BE2C (cell line): Measurements from ENCODE around the gene GLIS2.

Experiments used
- DNase-seq: peaks from one replicate; pipeline ENCODE4 v3.0.0-alpha.2; 2020
- H3K27me3 ChIP-seq: fragments of 250-450 bp; sonication (Bioruptor Pico); 2 replicates; pipeline ENCODE4 v1.5.1; 2020; ENCODE audit warnings: mild to moderate bottlenecking
- H3K36me3 ChIP-seq: fragments of 250-450 bp; sonication (Bioruptor Pico); 2 replicates; pipeline ENCODE4 v1.5.1; 2020; ENCODE audit warnings: mild to moderate bottlenecking
- H3K4me1 ChIP-seq: fragments of 250-450 bp; sonication (Bioruptor Pico); 2 replicates; pipeline ENCODE4 v1.5.1; 2020
- H3K4me3 ChIP-seq: 2 replicates; pipeline ENCODE4 v1.5.1; 2011; ENCODE audit warnings: low read depth, low read length
- H3K9me3 ChIP-seq: fragments of 250-450 bp; sonication (Bioruptor Pico); 2 replicates; pipeline ENCODE4 v1.5.1; 2020
- TF ChIP-seq, protein P1 (sequence below): IDR thresholded peaks from 2 replicates; pipeline ENCODE4 v1.5.1; 2012; ENCODE audit warnings: mild to moderate bottlenecking, low read depth, low read length

Gene GLIS2

DNA sequence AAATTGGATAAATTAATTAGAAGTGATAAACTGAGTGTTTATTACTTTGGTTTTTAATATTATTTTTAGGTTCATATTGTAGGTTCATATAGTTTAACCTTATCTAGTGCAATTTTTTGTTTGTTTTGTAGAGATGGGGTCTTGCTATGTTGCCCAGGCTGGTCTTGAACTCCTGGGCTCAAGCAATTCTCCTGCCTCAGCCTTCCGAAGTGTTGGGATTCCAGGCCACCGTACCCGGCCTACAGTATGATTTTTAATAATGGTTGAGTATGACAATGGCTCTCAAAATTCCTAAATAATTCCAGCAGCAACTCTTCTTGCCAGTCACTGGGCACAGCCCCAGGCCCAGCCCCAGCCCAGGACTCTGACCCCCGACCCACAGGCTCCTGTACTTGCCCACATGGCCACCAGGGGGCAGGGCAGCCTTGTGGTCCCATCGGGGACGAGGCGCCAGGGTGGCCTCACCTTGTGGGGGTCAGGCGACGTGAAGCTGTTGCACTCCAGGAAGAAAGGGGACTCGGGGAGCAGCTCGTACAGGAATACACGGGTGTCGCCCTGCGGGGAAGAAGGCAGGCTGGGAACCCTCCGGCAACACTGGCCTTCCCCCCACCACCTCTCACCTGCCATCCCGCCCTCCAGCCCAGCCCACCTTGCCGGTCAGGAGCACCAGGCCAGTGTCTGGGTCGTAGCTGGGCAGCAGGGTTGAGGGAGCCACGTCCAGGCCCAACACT lies 43.1 kb downstream of the GLIS2 start:
- Histone ChIP-seq H3K9me3 (no peaks in the 10 kb centered on the region), H3K4me3 (no peak overlapping the region), H3K36me3 (no peaks in the 10 kb centered on the region), H3K4me1 (peaks cover 7% of the 10 kb centered on the region), H3K27me3 (no peaks in the 10 kb centered on the region)
- TF ChIP-seq, protein P1, sequence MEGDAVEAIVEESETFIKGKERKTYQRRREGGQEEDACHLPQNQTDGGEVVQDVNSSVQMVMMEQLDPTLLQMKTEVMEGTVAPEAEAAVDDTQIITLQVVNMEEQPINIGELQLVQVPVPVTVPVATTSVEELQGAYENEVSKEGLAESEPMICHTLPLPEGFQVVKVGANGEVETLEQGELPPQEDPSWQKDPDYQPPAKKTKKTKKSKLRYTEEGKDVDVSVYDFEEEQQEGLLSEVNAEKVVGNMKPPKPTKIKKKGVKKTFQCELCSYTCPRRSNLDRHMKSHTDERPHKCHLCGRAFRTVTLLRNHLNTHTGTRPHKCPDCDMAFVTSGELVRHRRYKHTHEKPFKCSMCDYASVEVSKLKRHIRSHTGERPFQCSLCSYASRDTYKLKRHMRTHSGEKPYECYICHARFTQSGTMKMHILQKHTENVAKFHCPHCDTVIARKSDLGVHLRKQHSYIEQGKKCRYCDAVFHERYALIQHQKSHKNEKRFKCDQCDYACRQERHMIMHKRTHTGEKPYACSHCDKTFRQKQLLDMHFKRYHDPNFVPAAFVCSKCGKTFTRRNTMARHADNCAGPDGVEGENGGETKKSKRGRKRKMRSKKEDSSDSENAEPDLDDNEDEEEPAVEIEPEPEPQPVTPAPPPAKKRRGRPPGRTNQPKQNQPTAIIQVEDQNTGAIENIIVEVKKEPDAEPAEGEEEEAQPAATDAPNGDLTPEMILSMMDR: peak; percentile 89
- DNase-seq: peak; percentile 84

DNA sequence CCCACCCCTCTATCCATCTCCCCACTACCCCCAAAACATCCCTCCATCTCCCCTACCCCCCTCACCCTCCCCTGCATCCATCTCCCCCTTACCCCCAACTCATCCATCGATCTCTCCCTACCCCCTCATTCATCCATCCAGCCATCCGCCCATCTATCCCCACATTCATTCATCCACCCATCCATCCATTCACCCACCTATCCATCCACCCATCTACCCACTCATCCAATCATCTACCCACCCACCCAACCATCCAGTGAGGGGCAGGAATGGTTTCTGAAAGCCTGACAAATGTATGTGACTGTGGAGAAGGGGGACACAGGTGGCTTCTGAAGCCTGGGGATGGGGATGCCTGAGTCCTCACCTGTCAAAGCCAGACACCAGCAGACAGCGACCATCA lies 44.0 kb downstream of the GLIS2 start:
- no peak for DNase-seq
- H3K4me3 ChIP-seq: no peak overlapping the region
- TF ChIP-seq, protein P1: no peak
- no peaks in the 10 kb centered on the region for H3K36me3 ChIP-seq
- peaks cover 7% of the 10 kb centered on the region for H3K4me1 ChIP-seq
- no peaks in the 10 kb centered on the region for H3K9me3 ChIP-seq
- H3K27me3 ChIP-seq: no peaks in the 10 kb centered on the region

DNA sequence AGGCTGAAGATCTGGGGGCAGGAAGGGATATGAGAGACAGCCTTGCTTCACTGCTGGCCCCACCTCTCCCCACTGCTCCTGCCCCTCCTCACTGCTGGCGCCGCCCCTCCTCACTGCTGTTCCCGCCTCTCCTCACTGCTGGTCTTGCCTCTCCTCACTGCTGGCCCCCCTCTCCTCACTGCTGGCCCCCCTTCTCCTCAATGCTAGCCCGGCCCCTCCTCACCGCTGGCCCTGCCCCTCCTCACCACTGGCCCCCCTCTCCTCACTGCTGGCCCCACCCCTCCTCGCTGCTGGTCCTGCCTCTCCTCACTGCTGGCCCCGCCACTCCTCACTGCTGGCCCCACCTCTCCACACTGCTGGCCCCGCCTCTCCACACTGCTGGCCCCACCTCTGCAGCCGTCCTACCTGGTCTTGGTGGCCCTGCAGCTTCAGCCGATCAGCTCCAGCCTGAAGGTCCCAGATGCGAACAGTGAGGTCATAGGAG lies 44.7 kb downstream of the GLIS2 start:
- Histone ChIP-seq H3K4me3 (no peak overlapping the region), H3K9me3 (no peaks in the 10 kb centered on the region), H3K36me3 (no peaks in the 10 kb centered on the region), H3K27me3 (no peaks in the 10 kb centered on the region), H3K4me1 (peaks cover 7% of the 10 kb centered on the region)
- TF ChIP-seq, protein P1: no peak
- peak; percentile 83 for DNase-seq

DNA sequence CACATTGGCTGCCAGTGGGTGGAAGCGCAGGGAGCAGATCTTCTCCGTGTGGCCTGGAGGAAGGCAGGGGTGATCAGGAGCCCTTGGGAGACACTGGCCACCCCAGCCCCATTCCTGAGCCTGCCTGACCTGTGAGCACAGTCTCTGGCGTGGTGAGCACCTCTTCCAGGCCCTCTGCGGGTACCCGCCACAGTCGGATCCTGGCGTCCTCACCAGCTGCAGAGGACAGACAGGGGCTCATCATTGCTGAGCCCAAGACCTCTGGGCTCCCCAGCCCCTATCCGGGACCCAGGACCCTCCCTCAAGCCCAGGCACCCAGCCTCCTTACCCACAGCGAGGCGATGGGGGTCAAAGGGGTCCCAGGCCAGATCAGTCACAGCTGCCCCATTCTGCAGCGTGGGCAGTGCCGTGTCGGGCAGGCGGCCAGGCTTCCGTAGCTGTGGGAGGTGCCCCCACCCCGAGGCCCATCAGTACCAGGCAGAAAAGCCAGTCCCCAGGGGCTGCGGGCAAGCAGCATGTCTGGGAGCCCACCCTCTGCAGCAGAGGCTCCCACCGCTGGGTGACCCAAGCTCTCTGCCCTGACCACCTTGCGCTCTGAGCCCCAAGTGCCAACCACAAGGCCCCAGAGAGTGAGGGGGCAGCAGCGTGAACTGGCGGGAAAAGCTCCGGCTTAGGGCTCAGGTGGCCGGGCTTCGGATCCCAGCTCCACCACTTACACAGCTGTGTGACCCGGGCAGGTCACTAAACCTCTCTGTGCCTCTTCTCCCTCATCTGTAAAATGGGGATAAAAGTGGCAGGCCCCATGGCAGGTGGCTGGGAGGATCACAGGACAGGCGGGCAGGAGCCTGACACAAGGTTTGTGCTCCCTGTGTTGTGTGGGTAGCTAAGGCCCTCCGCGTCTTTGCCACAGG lies 45.4 kb downstream of the GLIS2 start:
- TF ChIP-seq, protein P1: no peak
- no peaks in the 10 kb centered on the region for H3K9me3 ChIP-seq
- peaks cover 7% of the 10 kb centered on the region for H3K4me1 ChIP-seq
- no peaks in the 10 kb centered on the region for H3K36me3 ChIP-seq
- DNase-seq: peak; percentile 11
- H3K4me3 ChIP-seq: no peak overlapping the region
- no peaks in the 10 kb centered on the region for H3K27me3 ChIP-seq

DNA sequence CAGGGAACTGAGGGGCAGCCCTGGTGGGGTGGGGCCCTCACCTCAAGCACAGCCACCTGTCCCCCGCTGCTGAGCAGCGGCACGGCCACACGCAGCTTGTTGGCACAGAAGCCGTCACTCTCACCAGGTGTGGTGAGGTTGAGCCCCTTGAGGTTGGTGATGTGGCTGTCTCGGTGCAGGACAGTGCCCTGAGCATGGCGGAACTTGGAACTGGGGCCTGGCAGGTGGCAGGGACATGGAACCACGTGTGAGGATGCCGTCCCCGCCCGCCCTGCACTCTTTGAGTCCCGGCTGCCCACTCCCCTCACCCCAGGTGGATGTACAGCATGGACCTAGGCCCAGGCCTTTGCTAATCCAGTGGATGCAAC lies 46.1 kb downstream of the GLIS2 start:
- H3K9me3 ChIP-seq: no peaks in the 10 kb centered on the region
- no peak for DNase-seq
- H3K4me3 ChIP-seq: no peak overlapping the region
- TF ChIP-seq, protein P1: no peak
- no peaks in the 10 kb centered on the region for H3K27me3 ChIP-seq
- no peaks in the 10 kb centered on the region for H3K36me3 ChIP-seq
- peaks cover 7% of the 10 kb centered on the region for H3K4me1 ChIP-seq
